GM18526 (cell line): Measurements from ENCODE around the gene ZRSR2.
A peak's percentile ranks its signal among the peaks of the same experiment; 100 is the strongest.

Source experiments
- POLR2A ChIP-seq: IDR thresholded peaks from 3 replicates; pipeline ENCODE4 v1.6.1; 2011; ENCODE audit not compliant: insufficient read length; ENCODE audit errors: extremely low read depth

Gene ZRSR2

GRCh38 chrX:15822922-15823321 lies 32.6 kb downstream of the ZRSR2 start:
- TF ChIP-seq POLR2A = no peak

GRCh38 chrX:15825936-15826335 lies 35.7 kb downstream of the ZRSR2 start:
- TF ChIP-seq POLR2A = no peak

GRCh38 chrX:15829217-15829616 lies 38.9 kb downstream of the ZRSR2 start:
- TF ChIP-seq POLR2A = no peak

- no peak for TF ChIP-seq POLR2A
These were observed 43.8 kb downstream of the ZRSR2 start for GRCh38 chrX:15834053-15834452.

- no peak for TF ChIP-seq POLR2A
These were observed 44.7 kb downstream of the ZRSR2 start for GRCh38 chrX:15834827-15835595.

GRCh38 chrX:15838017-15838416 lies 47.7 kb downstream of the ZRSR2 start:
- TF ChIP-seq POLR2A = no peak

- TF ChIP-seq POLR2A = no peak
These were observed 51.7 kb downstream of the ZRSR2 start for GRCh38 chrX:15841853-15842516.

GRCh38 chrX:15843960-15844359 lies 53.7 kb downstream of the ZRSR2 start:
- no peak for TF ChIP-seq POLR2A

- no peak for TF ChIP-seq POLR2A
These were observed 58.3 kb downstream of the ZRSR2 start for GRCh38 chrX:15848576-15848975.

- TF ChIP-seq POLR2A = no peak
These were observed 59.3 kb downstream of the ZRSR2 start for GRCh38 chrX:15849555-15849954.

GRCh38 chrX:15853586-15854079 lies 63.3 kb downstream of the ZRSR2 start:
- TF ChIP-seq POLR2A = no peak

GRCh38 chrX:15854080-15854655 lies 63.9 kb downstream of the ZRSR2 start:
- TF ChIP-seq POLR2A = no peak

GRCh38 chrX:15854712-15855567 lies 64.7 kb downstream of the ZRSR2 start, which contains the start of gene AP1S2:
AP1S2 (minus strand) TSS chrX:15854813; CDS start chrX:15852524, 2,289 bp downstream.
- peak; percentile 78 for TF ChIP-seq POLR2A

- TF ChIP-seq POLR2A = no peak
These were observed 65.4 kb downstream of the ZRSR2 start for GRCh38 chrX:15855568-15856221.

GRCh38 chrX:15856222-15856587 lies 65.9 kb downstream of the ZRSR2 start:
- TF ChIP-seq POLR2A = no peak
